ENCODE results near the gene SLC9A3.

Gene SLC9A3

GRCh38 chr5:502325-503079 lies 21.7 kb downstream of the SLC9A3 start:
- no peak for DNase-seq

- DNase-seq = no peak
These were observed 22.4 kb downstream of the SLC9A3 start for GRCh38 chr5:501831-502184.

GRCh38 chr5:501105-501830 lies 23.0 kb downstream of the SLC9A3 start:
- DNase-seq = no peak

- no peak for DNase-seq
These were observed 23.8 kb downstream of the SLC9A3 start for GRCh38 chr5:500491-500890.

GRCh38 chr5:499233-500209 lies 24.7 kb downstream of the SLC9A3 start:
- no peak for DNase-seq

GRCh38 chr5:497871-498509 lies 26.3 kb downstream of the SLC9A3 start:
- DNase-seq = no peak

- DNase-seq = no peak
These were observed 27.1 kb downstream of the SLC9A3 start for GRCh38 chr5:497090-497700.

- no peak for DNase-seq
These were observed 28.2 kb downstream of the SLC9A3 start for GRCh38 chr5:496028-496427.

GRCh38 chr5:494667-495255 lies 29.5 kb downstream of the SLC9A3 start:
- no peak for DNase-seq

GRCh38 chr5:493758-494157 lies 30.5 kb downstream of the SLC9A3 start:
- DNase-seq = no peak

- no peak for DNase-seq
These were observed 31.0 kb downstream of the SLC9A3 start for GRCh38 chr5:493119-493701.

GRCh38 chr5:492314-492893 lies 31.8 kb downstream of the SLC9A3 start:
- DNase-seq = no peak

- DNase-seq = no peak
These were observed 32.4 kb downstream of the SLC9A3 start for GRCh38 chr5:491856-492155.

- DNase-seq = no peak
These were observed 33.0 kb downstream of the SLC9A3 start for GRCh38 chr5:491119-491855.

GRCh38 chr5:490116-491106 lies 33.8 kb downstream of the SLC9A3 start:
- no peak for DNase-seq

GRCh38 chr5:489689-490080 lies 34.6 kb downstream of the SLC9A3 start:
- DNase-seq = no peak

- no peak for DNase-seq
These were observed 35.2 kb downstream of the SLC9A3 start for GRCh38 chr5:488744-489688.

- no peak for DNase-seq
These were observed 36.0 kb downstream of the SLC9A3 start for GRCh38 chr5:488241-488640.
